Activated T-helper 9 cell treated with anti-CD3 and anti-CD28 coated beads, Interleukin-2, amount 50 U/mL, for 16 hours (primary cell): ENCODE measurements around the gene TEX51.

Source experiments
- DNase-seq: peaks from one replicate; pipeline ENCODE4 v3.0.0-alpha.2; 2020; ENCODE audit warnings: low read depth

Gene TEX51

DNA sequence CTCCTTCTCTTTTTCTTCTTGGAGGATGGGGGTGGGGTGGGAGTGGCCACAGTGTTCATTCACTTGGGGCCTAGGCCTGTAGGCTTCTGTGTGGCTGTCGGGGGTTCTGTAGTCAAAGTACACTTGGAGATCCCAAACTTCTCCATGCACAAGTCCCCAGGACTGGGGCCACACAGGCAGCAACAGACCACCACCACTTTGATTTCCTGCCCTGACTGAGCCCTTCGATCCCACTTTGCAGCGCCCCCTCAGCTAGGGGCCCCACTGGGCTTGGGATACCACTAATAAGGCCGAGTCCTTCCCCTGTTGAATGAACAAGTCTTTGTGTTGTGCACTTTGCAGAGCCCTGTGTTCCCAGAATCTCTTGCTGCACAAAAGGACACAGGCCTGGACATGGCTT, 5.5 kb upstream of the TEX51 start:
- DNase-seq = no peak

GRCh38 chr2:126893606-126894005, 5.1 kb upstream of the TEX51 start:
- DNase-seq = no peak

- no peak for DNase-seq
Observed at GRCh38 chr2:126894082-126894481, 4.6 kb upstream of the TEX51 start.

DNA sequence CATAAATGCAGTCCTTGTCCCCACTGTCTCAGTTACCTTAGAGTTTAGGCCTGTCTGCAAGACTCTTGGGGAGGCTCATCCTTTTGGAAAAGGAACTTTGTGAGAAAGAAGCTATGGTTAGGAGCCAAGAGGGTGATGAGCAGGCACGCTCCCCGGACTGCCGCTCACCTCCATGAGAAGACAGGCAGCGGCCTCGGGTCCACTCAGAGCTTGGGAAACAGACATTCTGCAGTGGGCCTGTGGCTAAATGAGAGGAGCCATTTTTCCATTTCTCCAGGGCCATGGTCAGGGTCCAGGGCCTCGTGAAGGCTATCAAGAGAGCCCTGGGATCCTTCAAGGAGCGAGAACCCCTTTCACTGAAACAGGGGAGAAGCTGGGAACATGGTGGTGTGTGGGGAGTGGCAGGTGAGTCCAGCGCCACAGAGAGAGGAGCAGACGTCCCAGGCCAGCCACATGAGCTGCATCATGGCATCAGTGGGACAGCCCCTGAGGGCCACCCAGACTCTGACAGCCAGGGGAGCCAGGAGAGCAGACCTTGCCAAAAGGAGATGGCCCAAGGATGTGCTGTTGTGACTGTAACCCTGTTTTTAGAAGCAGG, 4.0 kb upstream of the TEX51 start:
- DNase-seq = no peak

- DNase-seq = no peak
Observed at GRCh38 chr2:126895336-126895735, 3.4 kb upstream of the TEX51 start.

DNA sequence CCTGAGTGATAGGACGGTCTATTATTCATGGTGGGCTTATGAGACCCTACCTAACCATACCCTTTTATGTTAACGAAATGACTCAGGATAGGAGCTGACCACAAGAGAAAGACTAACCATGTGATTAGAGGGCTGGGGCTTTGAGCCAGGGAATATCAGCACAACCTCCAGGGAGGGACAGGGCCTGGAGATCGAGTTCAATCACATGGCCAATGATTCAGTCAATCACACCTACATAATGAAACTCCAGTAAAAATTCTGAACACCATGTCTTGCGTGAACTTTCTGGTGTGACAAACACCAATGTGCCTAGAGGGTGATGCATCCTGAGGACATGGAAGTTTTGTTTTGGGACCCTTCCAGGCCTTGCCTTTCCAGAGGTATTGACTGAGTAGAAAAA, 2.2 kb upstream of the TEX51 start:
- DNase-seq = no peak

DNA sequence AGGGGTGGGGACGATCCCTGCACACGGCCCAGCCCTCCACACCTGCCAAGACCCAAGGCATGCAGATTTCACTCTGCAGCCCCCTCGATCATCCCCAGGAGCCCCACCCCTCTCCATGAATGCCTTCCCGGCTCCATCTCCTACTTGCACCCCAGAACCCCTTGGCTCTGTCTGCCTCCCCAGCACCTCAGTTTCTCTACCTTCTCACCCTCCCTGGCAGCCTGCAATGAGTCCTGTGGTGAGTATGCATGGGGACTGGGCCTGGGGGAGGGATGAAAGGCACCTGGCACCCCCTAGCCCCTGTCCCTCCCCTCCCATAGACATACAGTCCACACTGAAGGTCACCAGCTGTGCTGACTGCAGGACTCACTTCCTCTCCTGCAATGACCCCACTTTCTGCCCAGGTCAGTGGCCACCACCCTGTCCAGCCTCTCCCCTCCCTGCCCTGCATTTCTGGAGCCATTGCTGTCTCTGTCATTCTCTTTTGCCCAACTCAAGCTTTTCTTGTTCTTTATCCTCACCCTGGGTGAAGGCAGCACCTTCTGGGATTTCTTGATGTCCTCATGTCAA, 1.0 kb downstream of the TEX51 start:
- DNase-seq = no peak

DNA sequence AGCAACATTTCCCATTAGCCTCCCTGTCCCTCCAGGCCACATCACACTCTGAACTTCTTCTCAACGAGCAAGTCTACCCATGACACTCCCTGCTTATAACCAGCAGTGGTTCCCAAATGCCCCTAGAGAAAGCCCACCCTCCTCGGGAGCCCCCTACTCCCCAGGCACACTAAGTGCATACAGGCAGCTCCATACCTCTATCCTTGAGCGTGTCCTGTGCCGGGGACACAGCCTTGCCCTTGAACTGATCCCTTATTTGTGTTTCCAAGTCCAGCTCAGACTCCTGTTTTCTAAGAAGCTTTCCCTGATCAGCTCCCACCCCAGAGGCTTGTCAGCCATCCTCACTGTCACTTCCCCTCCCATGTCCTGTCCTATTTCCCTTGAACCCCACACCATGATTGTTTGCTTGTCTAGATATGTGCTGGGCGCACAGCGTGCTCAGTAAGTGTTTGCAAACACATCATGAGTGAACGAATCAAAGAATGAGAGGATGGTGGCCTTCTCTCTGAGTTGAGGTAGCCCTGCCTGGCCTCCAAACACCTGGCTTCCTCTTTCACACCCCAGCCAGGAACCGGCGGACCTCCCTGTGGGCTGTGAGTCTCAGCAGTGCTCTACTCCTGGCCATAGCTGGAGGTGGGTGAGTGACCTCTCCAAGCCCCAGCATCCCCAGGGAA, 2.1 kb downstream of the TEX51 start:
- no peak for DNase-seq

DNA sequence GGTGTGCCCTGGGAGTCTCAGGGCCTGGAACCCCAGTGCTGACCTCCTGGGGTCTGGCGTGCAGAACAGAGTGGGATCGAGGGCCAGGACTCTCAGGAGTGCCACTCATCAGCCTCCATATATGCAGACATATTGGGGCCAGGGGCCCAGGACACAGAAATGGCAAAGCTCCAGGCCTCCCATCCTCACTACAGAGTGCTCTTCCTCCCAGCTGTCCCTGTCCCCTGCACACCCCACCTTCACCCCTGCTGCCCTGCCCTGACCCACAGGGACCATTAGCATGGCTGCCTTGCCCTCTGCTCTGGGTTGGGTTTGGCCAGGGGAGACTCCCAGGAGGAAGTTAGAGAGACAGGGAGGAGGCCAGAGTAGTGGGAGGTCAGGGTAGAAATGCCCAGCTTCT, 2.8 kb downstream of the TEX51 start:
- DNase-seq = no peak

DNA sequence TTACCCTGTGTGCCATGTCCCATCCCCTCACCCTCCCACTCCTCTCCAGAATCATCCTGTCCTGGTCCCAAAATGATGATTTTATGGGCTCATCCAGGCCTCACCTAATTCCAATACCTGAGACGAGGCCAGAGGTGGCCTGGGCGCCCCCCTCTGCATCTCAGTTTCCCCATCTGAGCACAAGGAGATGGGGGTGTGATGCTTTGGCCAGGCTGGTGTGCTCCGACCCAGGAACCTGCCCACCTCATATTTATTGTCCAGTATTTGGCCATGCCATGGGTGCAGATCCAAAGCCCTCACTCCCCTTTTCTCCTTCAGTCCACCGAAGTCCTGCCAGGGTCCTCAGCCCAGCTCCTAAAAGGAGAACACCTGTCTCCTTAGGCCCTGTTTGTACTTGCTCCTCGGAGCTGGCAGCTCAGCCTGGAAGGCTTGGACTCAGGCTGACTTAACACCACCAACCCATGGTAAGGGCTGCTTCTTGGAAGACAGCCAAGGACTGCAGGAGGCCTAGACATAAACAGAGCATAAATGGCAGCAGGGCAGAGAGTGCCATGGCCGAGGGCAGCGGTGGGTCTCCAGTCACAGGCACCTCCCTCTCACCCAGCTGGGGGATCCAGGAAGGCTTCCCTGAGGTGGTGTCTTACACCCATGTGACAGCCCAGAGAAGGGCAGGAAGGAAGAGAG, 3.6 kb downstream of the TEX51 start:
- no peak for DNase-seq

DNA sequence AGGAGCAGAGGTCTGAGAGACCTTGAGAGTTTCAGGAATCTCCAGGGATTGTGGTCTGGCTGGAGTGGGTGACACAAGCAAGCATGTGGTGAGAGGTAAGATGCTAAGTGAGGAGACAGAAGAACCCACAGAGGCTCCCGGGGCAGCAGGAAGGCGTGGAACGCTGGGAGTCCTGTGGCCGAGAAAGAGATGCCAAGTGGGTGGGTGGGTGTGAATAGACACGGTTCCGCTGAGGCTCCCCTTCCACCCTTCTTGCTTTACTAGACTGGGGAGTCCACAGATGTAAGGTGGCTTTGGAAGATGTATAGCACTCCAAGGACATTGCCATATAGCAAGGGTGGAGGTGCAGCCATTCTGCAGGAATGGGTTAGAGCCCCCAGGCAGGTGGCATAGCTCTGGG, 4.2 kb downstream of the TEX51 start:
- no peak for DNase-seq

GRCh38 chr2:126905991-126906390, 7.3 kb downstream of the TEX51 start:
- no peak for DNase-seq

- no peak for DNase-seq
Observed at GRCh38 chr2:126906781-126907180, 8.1 kb downstream of the TEX51 start.

DNA sequence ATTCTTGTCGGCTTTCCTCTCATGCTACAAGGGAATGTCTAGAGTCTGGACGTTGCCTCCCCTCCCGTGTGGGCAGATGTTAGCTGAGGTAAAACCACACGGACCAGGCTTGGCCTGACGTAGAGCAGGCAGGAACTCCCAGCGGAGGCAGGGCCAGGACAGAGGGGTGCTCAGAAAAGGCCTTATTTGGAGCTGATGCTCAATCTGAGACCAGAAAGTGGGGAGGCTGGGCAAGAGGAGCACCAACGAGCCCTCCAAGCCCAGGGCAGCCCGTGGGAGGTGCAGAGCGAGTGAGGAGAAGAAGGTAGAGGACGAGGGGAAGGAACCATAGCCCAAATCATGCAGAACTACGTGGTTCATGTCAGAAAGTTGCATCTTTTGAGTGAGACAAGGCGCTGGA, 9.0 kb downstream of the TEX51 start:
- no peak for DNase-seq

GRCh38 chr2:126908721-126909177, 10.1 kb downstream of the TEX51 start:
- no peak for DNase-seq

DNA sequence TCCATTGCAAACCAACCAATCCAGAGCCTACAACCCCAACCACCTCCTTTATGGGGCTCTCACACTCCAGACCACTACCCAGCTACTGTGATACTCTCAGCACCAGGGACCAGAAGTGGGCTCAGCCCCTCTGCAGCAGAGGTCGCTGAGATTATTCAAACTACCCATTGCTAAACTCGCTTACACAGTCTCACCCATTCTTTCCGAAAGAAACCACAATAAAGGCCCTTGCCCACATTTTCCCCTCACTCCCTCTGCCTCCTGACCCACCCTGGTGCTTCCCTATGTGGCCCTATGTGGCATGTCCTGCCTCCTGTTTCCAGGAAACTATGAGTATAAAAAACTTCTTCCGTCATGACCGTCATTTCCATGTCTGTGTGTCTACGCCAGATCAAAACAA, 10.7 kb downstream of the TEX51 start:
- DNase-seq = no peak

DNA sequence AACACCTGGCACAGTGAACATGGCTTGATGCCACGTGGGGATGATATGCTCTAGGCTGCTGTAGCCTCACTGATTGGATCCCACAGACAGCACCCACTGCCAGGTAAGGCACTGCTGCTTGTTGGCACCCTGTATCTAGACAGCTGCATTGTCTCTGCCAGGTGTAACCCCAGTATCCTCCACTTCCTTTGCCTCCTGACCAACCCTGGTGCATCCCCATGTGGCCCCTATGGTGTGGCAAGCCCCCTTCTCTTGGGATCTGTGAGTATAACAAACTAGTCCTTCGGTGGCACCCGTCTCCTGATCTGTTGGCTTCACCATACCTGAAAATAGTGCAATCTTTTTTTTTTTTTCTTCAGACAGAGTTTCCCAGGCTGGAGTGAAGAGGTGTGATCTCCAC, 11.1 kb downstream of the TEX51 start:
- no peak for DNase-seq

- DNase-seq = no peak
Observed at GRCh38 chr2:126910637-126911036, 11.9 kb downstream of the TEX51 start.

DNA sequence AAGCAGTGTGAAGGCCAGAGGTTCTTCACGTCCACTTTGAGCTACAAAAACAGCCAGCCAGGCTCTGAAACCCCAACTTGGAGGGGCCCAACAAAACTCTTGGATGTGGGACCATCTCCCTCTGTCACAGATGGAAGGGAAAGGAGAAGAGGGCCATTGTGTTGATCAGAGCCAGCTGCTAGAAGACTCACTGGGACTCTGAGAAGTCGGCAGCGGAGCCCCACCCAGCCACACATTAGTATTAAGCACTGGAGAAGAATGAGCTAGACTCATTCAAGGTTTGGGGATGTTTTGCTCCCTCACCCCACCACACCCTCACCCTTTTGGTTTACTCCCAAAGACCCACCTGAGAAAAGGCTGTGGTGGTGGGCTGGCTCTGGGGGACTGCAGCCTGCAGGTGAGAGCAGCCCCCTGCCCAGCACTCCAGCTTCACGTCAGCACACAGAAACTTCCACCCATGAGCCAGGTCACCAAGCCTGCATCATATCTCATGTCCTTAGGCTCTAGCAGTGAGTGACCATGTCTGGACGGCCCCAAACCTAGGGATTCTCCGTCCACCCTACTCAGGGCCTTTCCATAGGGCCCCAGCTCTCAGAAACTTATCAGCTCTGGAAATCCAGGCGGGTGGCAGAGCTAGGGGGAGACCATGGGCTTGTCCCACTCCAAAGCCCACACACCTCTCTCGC, 12.6 kb downstream of the TEX51 start:
- no peak for DNase-seq

GRCh38 chr2:126912201-126912600, 13.5 kb downstream of the TEX51 start:
- DNase-seq = no peak

DNA sequence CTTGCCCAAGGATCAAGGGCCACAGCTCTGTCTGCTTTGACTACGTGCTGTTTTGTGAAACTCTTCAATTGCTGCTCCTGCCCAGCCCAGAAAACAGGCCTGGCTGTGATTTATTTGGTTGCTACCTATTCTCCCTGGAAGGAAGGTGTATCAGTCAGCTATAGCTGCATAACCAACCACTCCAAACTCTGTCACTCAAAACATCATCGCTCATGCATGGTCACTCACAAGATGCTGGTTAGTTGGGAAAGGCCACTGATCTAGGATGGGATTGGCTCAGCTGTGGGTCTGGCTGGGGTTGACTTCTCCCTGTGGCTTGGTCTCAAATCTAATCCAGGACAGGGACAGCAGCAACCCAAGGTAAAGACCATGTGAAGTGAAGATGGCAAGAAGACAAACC, 14.6 kb downstream of the TEX51 start:
- no peak for DNase-seq

- DNase-seq = no peak
Observed at GRCh38 chr2:126913881-126914615, 15.4 kb downstream of the TEX51 start.
